GM23338 (cell line): ENCODE results near the gene PACS2.

Experiments
- CTCF ChIP-seq, 2 experiments: fragments of 200-600 bp in 1 of 2; sonication (generic) in 1 of 2; conservative IDR thresholded peaks; 2 replicates each; pipeline versions ENCODE4 v1.5.1 to v1.6.1; 2016 to 2017; ENCODE audit warnings: antibody characterized with exemption in 2 of 2, low read depth in 2 of 2, mild to moderate bottlenecking in 2 of 2, moderate library complexity in 1 of 2
- ETS1 ChIP-seq: IDR thresholded peaks from 2 replicates; pipeline ENCODE4 v1.6.1; 2016; ENCODE audit warnings: antibody characterized with exemption
- EZH2 ChIP-seq: fragments of 200-600 bp; sonication (generic); IDR thresholded peaks from one replicate; pipeline ENCODE4 v1.8.0; 2017; ENCODE audit warnings: antibody characterized with exemption, mild to moderate bottlenecking, low read depth; ENCODE audit not compliant: unreplicated experiment
- EZH2phosphoT487 ChIP-seq: fragments of 200-600 bp; sonication (generic); IDR thresholded peaks from one replicate; pipeline ENCODE4 v1.8.1; 2018; ENCODE audit warnings: antibody characterized with exemption; ENCODE audit not compliant: unreplicated experiment
- POLR2AphosphoS5 ChIP-seq: IDR thresholded peaks from 2 replicates; pipeline ENCODE4 v1.6.1; 2016; ENCODE audit warnings: antibody characterized with exemption, low read depth
- REST ChIP-seq: IDR thresholded peaks from one replicate; pipeline ENCODE4 v1.6.1; 2018; ENCODE audit warnings: antibody characterized with exemption; ENCODE audit not compliant: unreplicated experiment
- STAT1 ChIP-seq: IDR thresholded peaks from one replicate; pipeline ENCODE4 v1.6.1; 2016; ENCODE audit warnings: antibody characterized with exemption; ENCODE audit not compliant: unreplicated experiment
- ZNF114 ChIP-seq: fragments of 250-450 bp; sonication (Bioruptor Pico); IDR thresholded peaks from 2 replicates; pipeline ENCODE4 v1.5.0; 2020; ENCODE audit warnings: mild to moderate bottlenecking, moderate library complexity
- ZNF462 ChIP-seq: fragments of 250-450 bp; sonication (Bioruptor Pico); IDR thresholded peaks from 2 replicates; pipeline ENCODE4 v1.5.0; 2020; ENCODE audit warnings: mild to moderate bottlenecking, moderate library complexity

GRCh38 chr14:105379946-105380345 lies 65.4 kb downstream of the PACS2 start:
- TF ChIP-seq CTCF (conservative IDR thresholded peaks at IDR 0.05; ENCODE audit: low read depth in 2 of 2), result no peak
- TF ChIP-seq POLR2AphosphoS5, result no peak
- no peak for TF ChIP-seq EZH2phosphoT487
- TF ChIP-seq REST, result no peak
- no peak for TF ChIP-seq STAT1
- no peak for TF ChIP-seq EZH2
- TF ChIP-seq ZNF114 (CRISPR knock-in tag), result no peak
- no peak for TF ChIP-seq ETS1
- no peak for TF ChIP-seq ZNF462 (CRISPR knock-in tag)
